GM19455 (cell line): ENCODE results near the gene CFAP251.

Experiments
- ATAC-seq: cut with Tn5 transposase; IDR thresholded peaks from one replicate; pipeline ENCODE4 v1.9.1; 2021; ENCODE audit not compliant: unreplicated experiment

CFAP251 gene

DNA sequence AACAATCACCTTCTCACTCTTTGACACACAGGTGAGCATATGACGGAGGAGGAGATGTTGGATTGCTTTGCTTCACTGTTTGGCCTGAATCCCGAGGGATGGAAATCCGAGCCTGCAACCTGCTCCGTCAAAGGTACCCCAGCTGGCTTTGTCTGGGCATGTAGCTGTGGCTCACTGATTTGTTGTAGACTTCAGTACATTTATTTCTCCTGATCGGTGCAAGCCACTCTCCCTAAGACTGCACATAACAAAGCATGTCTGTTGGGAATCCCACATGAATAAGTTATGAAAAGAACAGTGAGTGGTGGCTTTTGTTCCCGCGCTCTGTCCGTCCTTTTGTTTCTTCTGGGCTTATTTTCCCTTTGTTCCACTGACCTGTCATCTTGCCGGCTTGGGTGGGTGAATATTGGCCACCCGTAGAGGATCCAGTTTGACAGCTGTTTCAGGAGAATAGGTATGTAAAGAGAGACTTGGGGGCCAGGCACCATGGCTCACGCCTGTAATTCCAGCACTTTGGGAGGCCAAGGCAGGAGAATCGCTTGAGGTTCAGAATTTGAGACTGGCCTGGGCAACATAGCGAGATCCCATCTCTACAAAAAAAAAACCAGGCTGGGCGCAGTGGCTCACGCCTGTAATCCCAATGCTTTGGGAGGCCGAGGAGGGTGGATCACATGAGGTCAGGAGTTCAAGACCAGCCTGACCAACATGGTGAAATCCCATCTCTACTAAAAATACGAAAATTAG lies 83.2 kb downstream of the CFAP251 start:
- no peak for ATAC-seq

DNA sequence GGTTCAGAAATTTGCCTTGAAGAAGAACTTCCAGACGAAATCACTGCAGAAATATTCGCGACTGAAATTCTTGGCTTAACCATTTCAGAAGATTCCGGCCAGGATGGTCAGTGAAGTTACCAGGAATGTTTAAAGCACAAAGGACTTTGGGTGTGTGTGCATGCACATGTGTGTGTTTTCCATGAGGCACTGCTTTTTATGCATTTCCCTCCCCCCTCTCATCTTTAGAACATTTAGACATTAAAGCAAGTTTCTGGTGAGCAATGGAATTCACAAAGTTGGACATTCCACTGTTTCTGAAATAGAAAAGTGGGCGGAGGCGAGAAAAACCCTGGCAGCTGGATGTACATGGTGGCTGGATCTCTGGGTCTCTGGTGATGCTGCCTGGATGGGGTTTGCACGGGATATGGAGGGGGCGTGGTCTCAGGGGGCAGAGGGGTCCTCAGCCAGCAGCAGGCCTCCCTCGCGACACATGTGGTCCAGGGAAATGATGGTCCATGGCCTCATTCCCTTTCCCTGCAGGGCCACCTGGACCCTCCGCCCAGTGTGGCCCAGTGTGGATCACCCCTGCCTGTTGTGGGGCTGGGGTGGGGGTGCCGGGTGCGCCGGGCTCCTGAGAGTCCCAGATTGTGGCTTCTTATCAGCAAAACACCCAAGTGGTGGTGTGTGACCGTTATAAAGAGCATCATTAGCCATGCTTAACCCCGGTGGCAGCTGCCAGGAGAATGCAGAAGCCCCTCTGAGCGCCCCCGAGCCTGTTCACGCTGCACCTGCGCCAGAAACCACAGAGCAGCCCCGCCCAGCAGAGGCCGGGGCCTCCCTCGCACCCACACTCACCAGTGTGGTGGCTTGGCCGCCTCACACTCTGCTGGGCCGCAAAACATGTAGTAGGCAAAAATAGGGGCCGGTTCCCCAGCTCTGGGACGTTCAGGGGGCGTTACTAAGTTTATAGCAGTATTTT lies 85.5 kb downstream of the CFAP251 start:
- ATAC-seq: no peak

DNA sequence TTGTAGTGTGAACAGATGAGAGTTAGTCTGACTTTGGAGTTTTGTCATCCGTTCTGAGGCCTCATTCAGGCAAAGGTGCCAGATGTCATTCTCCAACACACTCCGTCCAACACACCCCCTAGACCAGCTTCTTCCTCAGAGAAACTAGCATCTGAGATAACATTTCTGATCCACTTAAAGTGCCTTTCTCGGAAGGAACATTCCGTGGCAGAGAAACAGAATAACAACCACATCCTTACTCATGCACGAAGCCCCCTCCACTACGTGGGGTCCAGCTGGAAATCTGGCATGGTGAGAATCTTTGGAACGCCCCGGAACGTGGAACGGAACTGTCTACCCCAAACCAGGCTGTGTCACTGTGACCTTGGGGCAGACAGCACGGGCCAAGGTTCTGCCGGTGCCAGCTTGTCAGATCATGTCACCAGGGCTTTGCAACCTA lies 86.3 kb downstream of the CFAP251 start:
- ATAC-seq: no peak

DNA sequence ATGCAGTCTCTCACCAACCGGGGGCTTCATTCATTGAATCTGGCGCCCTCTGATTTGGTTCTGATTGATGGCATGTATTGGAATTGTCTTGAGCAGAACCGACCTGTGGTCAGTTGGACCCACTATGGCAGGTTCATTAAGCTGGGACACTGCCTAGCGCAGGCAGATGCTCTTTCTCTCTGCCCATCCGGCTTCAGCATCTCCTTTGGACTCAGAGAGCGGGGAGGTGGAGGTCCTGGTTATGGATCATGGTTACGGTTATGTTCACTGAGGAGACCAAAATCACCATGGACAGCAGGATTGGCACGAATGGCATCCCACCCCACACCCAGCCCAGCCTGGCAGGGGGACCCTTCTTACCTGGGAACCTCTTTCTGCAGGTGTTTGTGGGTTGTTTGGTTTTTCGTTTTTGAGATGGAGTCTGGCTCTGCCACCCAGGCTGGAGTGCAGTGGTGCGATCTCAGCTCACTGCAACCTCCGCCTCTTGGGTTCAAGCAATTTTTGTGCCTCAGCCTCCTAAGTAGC lies 86.9 kb downstream of the CFAP251 start:
- ATAC-seq: no peak

DNA sequence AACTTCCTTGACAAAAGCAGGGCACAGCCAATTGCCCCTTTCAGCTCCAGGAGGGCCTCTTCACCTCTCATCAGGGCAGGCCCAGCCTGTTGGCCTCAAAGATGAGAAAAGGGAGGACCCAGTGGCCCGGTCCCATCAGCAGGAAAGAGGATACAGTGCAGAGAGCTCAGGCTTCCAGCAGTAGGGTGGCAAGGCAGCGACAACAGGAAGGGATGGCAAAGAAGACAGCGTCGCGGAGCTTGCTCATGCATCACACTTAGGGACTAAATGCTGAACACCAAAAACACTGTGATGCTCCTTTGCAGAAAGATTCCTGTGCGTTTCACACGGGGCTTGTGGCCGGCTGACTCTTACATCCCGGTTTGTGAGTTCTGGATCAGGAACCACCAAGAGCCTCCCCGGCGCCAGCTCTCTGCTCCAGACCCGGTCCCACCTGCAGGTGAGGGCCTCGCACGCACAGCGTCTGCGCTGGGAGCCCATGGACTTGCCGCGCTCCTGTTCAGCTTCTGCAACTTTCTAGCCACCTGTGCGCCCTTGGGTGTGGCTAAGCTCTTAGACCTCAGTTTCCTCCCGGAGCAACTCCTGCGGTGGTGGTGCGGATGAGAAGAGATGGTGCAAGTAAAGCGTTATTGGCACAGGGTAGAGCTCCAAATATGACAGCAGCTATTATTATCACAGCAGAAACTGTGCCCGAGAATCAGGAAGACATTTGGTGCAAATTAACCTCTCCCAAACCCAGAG lies 88.0 kb downstream of the CFAP251 start:
- ATAC-seq: no peak

DNA sequence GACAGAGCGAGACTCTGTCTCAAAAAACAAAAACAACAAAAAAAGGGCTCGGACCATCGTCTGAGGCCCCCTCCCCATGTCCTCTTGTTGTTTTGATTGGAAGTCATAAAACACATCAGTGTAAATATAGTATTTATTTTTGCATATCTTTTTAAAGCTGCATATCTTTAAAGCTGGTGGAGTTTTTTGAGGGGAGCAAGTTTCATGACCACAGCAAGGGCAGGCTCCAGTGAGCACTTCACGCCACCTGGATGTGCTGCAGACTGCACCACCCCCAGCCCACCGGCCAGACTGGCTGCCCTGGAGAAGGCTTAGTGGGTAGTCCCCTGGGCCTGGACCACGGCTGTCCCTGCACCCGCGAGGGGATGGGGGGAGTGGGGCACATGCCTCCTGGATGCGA lies 91.3 kb downstream of the CFAP251 start:
- ATAC-seq: no peak

DNA sequence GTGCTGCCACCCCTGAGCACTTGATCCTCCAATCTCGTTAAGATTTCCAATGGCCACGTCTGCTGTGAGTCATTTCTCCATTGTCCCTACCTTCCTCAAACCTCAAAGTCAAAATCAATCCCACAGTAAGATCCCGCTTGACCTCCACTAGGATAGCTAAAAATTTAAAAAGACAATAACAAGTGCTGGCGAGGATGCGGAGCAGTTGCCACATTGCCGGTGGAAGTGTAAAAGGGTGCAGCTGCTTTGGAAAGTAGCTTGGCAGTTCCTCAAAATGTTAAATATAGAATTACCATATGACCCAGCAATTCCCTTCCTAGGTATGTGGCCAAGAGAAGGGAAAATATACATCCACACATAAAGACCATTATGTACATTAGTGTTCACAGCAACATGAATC lies 93.8 kb downstream of the CFAP251 start:
- ATAC-seq: no peak

DNA sequence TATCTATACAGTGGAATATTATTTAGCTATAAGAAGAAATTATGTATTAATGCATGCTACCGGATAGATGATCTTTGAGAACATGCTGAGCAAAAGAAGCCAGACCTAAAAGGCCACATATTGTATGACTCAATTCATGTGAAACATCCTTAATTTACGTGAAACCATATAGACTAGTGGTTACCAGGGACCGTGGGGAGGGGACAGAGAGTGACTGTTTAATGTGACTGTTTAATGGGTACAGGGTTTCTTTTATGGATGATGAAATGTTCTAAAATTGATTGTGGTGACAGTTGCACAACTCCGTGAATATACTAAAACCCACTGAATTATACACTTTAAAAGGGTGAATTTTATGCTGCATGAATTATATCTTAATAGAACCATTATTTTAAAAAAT lies 94.7 kb downstream of the CFAP251 start:
- ATAC-seq: no peak

DNA sequence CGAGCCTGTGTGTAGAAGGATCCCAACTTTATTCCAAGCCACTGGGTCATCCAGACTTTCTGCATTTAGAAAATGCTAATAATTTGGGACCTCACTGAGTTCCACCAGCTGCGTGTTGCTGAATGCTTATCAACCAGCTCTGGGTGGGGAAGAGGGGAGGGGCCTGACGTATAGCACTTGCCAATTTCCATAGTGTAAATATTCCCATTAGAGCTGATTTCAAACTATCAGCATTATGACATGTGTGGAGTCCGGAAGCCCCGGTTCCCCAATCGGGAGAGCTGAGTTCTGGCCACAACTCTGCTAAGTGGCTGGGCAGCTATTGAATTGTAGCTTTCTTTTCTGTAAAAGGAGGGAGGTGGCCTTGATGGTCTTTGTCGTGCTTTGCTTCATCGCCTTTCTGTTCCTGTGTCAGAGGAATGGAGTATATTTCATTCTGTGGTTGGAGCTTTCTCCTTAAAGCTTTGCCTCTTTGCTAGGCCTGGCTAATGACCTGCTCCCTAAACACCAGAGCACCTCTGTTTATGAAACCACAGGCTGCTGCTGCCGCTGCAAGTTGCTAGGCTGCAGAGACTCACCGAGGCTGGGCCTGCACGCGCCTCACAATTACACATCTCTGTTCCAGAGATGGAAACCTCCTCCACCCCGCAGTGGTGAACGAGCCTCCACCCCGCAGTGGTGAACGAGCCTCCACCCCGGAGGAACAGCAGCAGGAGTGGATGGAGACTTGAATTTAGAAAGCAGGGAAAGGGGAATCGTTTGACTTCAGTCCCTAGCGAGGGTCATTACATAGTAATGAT lies 95.6 kb downstream of the CFAP251 start:
- no peak for ATAC-seq

DNA sequence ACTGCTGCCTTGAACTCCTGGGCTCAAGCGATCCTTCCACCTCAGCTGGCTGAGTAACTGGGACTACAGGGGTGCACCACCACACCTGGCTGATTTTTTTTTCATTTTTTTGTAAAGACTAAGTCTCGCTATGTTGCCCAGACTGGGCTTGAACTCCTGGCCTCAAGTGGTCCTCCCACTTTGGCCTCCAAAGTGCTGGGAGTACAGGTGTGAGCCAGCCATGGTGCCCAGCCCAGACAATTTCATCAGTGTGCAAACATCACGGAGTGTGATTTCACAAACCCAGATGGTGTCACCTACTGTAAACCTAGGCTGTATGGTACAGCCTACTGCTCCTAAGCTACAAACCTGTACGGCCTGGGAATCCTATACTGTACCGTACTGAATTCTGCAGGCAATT lies 96.4 kb downstream of the CFAP251 start:
- no peak for ATAC-seq

DNA sequence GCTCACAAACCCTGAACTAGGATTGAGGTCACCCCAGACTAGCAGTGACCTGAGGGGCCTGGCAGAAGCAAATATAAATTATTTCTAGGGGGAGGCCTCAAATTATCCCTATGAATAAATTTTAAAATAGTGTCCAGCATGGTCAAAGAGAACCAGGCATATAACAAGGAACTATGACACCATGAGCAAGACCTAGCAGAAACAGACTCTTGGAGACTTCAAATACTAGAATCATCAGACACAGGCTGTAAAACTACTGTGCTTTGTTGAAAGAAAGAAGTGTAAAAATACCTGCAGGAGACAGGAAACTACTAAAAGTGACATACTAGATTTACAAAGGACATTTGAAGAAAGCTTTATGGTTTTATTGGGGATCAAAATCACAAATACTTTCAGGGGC lies 100.1 kb downstream of the CFAP251 start:
- no peak for ATAC-seq

DNA sequence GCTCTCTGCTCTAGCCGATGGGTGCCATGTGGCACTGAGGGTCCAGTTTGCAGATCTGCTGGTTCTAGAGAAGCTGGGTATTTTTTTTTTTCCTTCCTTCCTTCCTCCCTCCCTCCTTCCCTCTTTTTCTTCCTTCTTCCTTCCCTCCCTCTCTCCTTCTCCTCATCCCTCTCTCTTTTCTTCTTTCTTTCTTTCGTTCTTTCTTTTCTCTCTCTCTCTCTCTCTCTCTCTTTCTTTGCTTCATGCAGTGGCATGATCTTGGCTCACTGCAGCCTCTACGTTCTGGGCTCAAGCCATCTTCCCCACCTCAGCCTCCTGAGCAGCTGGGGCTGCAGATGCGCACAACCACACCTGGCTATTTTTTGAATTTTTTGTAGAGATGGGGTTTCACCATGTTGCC lies 100.5 kb downstream of the CFAP251 start:
- no peak for ATAC-seq

DNA sequence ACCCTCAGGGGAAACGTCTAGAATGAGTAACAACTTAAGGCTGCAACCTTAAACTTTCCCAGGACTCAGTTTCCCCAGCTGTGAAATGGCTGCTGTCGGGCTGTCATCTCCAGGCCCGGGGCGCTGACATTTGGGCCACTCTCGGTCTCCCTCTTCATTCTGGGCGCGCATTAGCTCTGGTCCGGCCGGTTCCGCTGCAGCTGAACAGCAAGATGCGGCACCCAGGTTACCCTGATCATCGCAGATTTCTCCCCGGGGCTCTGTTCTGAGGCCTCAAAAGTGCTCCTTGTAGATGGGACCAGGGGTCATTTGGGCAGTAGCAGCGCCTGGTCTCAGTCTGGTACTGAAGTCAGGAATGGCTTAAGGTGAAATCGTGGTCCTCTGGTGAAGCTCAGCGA lies 102.4 kb downstream of the CFAP251 start:
- ATAC-seq: no peak

DNA sequence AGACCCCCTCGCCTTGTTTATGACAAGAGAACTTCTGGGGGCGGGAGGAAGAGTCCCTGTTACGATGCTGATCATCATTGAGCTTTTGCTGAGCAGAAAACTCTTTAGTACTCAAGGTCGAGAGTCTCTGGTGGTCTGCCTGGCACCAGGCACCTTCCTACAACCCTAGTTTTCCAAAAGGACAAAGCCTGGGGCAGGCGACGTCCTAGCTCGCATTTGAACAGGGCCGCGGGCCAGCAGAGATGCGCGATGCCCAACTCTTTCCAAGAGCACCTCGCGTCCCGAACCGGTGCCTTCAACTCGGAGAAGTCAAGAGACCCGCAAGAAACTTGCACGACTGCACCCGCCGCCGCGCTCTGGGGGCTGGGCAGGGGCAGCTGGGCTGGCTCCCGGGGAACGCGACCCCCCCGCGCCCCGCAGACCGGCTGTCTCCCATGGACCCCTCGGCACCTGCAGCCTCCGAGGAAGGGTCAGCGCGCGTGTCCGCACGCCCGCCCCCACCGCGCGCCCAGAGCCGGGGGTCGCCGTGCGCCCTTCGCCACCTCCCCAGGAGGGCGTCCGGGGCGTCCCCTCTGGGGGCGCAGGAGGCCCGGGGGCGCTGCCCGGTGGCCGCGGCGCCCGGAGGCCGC lies 102.9 kb downstream of the CFAP251 start:
- no peak for ATAC-seq

DNA sequence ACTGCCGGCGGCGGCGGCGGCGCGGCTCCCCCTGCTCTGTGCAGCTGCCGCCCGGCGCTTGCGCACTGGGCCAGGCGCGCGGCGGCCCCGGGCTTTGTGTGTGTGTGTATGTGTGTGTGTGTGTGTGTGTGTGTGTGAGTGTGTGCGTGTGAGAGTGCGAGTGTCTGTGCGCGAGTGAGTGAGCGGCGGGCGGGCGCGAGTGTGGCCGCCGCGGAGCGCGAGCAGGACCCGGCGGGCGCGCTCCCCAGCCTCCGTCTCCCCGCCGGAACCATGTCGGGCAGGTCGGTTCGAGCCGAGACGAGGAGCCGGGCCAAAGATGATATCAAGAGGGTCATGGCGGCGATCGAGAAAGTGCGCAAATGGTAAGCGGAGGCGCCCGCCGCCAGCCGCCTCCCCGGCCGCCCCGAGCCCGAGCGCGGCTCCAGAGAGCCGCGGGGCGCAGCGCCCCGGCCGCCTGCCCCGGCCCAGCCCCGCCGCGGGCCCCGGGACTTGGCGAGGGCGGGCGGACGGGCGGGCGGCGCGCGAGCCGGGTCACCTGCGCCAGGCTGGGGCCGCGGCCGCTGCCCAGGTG lies 103.5 kb downstream of the CFAP251 start, which contains the start of gene BCL7A:
Gene BCL7A, plus strand, starts transcription at position 63 of the 571 bp plus-strand sequence. Its CDS starts 208 bp downstream, at position 271.
- ATAC-seq: no peak

DNA sequence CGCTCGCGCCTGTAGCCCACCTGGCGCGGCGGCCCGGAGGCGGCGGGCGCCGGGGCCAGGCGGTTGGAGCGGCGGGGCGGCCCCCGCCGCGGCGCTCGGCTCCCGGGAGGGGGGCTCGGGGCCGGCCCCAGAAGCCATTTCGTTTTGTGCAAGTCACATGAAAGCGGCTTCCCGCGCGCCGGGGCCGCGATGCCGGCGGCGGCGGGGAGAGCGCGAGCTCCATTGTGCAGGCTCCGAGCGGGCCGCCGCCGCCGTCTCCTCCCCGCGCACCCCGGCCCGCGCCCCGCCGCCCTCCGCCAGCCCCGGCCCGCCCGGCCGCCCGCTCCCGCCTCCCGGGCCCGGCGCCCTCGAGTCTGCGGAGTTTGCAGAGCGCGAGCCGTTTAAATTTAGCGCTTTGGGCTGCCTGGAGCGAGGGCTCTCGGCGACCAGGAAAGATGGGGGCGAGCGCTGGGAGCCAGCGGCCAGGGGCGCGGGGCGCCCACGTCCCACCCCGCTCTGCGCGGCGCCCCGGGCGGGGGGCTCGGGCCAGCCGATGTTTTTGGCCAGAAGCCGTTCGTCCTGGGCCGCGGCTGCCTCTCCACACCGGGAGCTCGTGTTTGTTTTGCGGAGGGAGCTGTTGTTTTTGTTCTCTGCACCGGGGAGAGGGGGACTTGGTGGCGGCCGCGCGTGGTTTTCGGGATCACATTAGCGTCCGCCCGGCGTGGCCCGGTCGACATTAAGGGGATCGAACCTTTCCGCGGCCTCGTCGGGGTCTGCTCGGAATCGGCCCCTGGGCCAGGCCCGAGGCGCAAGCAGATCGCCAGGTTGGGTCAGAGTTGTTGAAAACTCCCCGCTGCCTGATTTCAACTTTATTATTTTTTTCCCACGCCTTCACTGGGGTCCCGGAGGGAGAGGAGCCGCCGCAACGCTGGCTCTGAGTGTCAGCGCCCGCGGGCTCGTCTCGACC lies 104.3 kb downstream of the CFAP251 start:
- ATAC-seq: no peak

DNA sequence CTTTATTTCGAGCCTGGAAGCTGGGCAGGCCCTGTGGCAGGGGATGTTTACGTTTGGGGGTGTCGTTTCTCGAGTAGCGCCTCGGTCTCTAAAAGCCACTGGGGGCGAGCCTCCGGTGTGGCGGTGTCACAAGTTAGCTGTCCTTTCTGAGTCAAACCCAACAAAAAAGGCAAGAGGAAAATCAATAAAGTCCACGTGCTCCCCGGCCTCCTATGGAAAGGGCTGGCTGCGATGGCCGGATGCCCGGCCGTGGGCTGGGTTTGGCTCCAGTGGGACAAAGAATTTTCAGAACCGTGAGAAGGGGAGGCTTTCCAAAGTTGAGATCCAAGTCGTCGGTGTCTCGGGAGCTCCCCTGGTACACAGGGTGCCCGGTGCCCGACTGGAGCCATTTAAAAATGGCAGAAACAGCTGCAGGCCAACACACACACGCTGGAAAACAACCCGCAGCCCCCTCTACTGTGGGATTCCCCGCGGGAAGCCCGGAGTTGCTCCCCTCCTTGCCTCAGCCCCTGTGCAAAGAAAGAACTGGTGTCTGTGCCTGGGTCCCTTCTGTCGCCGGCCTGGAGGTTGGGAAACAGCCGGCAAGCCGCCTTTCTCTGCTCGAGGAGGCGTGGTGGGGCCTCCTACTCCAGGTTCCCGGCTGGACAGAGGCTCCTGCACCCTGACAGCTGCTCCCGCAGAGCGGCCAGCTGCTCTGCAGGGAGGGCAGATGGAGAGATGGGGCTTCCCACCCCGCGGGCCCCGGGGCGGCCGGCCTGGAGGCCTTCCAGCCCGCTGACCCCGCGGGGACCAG lies 105.1 kb downstream of the CFAP251 start:
- no peak for ATAC-seq
